Stimulated activated CD8-positive, alpha-beta memory T cell treated with anti-CD3 and anti-CD28 coated beads, Interleukin-4, amount 100 ng/mL, for 4 hours (primary cell): Measurements from ENCODE around the gene HJURP.

ENCODE experiments used
- DNase-seq, 2 donors: peaks; one replicate each; pipeline ENCODE4 v3.0.0-alpha.2; 2020; ENCODE audit warnings: low read depth in 2 of 2, low spot score in 1 of 2

Gene HJURP

DNA sequence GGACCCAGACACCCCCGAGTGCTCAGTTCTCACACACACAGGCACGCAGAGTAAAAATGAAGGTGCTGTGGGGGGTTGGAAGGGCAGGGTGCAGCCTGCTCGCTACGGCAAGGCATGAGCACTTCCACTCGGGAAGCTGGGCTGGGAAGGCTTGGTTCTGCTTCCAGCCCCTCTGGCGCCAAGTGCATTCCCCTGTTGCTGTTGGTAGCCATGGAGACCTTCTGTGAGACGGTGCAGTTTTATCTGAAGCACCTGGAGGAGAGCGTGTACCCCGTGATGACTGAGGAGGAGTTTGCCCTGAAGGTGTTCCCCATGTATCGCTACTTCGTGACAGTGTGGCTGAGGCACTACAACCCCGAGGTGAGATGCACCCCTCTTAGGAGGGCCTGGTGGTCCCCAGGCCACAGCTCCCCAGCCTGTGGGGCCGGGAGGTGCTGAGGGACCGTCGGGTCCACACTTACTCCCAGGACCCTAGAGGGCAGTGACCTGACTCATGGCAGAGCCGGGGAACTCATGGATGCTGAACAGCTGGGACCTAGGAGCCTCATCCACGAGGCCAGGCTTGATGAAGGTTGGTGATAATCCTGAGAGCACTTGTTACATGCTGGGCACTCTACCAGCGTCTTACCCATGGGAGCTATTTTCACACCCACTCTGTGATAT is 60.7 kb downstream of the HJURP start:
- DNase-seq = no peak

DNA sequence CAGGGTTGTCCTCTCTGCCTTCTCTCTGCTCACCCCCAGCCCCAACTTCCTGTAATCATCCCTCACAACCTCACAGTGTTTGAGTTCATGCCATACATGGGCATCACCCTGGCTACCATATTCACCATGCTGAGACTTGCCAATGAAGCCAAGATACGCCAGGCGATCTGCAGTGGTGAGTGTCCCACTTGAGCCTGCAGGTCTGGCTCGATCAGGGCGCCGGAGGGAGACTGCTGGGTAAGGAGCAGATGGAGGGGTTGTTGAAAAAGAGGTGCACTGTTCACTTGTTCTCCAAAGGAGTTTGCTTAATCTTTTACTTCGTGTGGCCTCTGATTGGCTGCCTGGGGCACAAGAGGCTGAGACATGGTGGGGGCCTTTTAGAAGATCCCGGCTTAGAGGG is 61.6 kb downstream of the HJURP start:
- DNase-seq = no peak

DNA sequence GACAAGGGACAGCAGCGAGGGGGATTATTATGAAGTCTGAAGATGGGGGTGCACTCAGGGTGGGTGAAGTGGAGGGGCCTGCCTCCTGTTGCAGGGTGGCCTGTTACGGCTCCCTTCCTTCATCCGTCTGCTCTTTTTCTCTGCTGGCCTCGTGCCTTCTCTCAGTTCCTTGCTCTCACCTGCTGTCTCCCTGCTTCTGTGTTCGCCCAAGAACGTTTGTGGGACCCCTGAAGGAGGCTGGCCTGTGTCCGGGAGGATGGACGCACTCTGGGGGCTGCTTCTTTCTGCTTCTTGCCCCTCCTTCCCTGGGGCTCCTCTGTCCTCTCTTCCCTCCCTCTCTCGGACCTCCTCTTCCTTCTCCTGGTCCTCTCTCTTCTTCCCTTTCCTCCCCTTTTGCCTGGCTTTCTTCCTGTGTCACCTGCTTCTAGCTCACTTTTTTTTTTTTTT is 62.4 kb downstream of the HJURP start:
- DNase-seq = no peak

DNA sequence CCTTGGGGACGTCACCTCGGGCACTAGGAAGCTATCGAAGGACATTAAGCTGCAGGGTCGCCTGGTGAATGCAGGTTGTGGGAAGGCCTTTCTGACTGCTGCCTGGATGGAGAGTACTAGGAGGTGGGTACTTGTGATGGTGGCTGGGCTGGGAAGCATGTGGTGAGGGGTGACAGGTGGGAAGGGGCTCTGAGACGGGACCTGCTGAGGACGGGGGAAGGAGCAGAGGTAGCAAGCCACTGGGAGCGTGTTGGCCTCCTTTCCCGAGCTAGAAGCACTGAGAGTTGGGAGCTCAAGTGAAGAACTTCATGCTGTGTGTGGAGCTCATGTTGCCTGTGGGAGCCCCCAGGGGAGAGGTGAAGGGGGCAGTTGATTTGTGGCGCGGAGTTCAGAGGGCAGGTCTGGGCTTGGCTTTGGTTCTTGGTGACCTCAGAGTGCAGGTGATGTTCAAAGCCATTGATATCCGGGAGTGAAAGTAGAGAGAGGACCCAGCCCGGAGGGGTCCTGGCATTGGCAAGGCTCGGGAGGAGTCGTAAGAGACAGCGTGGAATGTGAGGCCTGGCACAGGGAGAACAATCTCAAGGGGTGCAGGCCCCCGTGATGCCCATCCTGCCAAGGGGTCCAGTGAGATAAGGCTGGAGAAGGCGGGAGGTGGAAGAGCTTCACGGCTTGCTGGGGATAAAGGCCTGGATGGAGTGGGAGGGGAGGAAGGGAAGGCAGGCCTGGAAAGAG is 63.0 kb downstream of the HJURP start:
- no peak for DNase-seq

- no peak for DNase-seq
These were observed 64.8 kb downstream of the HJURP start for GRCh38 chr2:233789554-233789953.
